ENCODE results near the gene EHD4.

EHD4 gene

DNA sequence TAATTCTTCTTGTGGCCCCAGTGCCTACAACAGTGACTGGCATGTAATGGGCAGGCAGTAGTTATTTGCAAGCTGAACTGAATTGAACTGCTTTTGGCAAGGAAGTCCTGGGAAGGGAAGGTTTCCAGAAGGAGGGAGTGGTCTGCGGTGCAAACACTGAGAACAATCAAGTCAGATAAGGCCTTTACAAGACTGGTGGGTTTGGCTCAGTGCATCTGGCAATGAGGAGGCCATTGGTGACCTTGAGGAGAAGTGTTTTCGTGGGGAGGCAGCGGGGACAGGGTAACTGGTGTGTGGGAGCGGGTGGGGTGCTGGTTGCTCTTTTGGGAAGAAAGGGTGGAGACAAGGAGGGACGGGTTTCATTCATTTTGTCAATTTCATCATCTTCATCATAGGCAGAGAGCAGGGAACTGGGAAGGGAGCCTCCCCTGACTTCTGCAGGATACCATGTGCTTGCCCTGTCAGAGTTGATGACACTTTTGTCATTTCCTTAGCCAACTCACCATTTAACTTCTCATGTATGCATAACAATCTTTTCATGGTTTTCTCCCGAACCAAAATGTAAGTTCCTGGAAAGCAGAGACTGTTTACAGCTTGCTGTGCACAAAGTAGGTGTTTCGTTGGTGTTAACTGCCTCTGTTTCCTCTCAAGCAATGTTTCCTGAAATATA, 8.4 kb upstream of the EHD4 start:
- Histone ChIP-seq H3K27me3 (ENCODE audit: insufficient read depth, low read length, poor library complexity) (no peaks in the 10 kb centered on the region), H3K4me3 (ENCODE audit: low read length) (no peak overlapping the region), H3K18ac (ENCODE audit: low read length) (no peak overlapping the region), H3K23ac (ENCODE audit: low read length) (no peak overlapping the region), H3K79me1 (ENCODE audit: low read length) (no peaks in the 10 kb centered on the region), H3K56ac (ENCODE audit: low read length) (no peak overlapping the region), H3K9ac (ENCODE audit: low read length) (no peak overlapping the region), H2BK5ac (ENCODE audit: low read length) (no peak overlapping the region), H4K5ac (ENCODE audit: low read length) (no peak overlapping the region), H3K4me1 (ENCODE audit: control insufficient read depth, low read depth, low read length) (peaks cover 2% of the 10 kb centered on the region), H2AK5ac (ENCODE audit: low read length) (no peak overlapping the region), H3K79me2 (ENCODE audit: control insufficient read depth, insufficient read depth, low read length) (no peaks in the 10 kb centered on the region), H2BK15ac (replicated peaks; ENCODE audit: low read depth) (no peak overlapping the region), H3K27ac (ENCODE audit: low read depth, low read length) (no peak overlapping the region), H2BK120ac (ENCODE audit: low read depth, low read length) (no peak overlapping the region), H3K4ac (ENCODE audit: low read depth, low read length) (no peak overlapping the region), H3K36me3 (ENCODE audit: control insufficient read depth, insufficient read depth, low read length) (no peaks in the 10 kb centered on the region), H3K4me2 (ENCODE audit: low read length) (no peak overlapping the region), H4K8ac (ENCODE audit: low read depth, low read length) (no peak overlapping the region)
- DNase-seq: no peak
- no CpG with 5 or more reads among the region's 7 CpGs for WGBS (ENCODE audit: extremely low coverage, insufficient coverage, low lambda C conversion rate)

DNA sequence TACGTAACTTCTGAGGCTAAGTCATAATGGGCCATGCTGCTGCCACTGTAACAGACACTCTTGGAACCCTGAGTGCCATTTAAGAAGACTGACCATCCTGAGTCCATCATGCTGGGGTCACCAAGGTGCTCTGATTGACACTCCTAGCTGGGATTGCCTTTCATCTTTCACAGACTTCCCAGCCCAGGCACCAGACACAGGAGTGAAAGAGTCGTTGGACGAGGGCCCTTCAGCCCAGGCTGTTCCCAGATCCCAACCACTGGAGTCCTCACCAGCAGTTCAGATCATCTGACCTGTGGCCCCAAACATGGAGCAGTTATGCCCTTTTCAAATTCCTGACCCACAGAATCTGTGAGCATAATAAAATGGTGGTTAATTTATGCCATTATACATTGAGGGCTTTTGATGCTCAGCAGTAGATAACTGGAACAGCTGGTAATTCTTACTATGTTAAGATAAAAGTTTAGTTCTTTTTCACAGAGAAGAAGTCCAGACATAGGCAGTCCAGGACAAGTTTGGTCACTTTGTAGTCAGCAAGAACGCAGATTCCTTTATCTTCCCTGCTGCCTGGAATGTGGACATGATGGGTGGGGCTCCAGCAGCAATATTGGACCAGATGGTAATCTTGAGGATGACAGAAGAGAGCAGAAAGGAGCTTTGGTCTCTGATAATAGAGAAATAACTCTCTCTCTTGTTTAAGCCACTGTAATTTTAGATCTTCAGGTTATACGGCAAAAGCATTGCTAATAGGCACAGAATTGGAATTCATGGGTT, 7.3 kb upstream of the EHD4 start:
- Histone ChIP-seq H2BK15ac (replicated peaks; ENCODE audit: low read depth) (no peak overlapping the region), H3K18ac (ENCODE audit: low read length) (no peak overlapping the region), H3K4me1 (ENCODE audit: control insufficient read depth, low read depth, low read length) (peaks cover 2% of the 10 kb centered on the region), H4K5ac (ENCODE audit: low read length) (no peak overlapping the region), H3K36me3 (ENCODE audit: control insufficient read depth, insufficient read depth, low read length) (no peaks in the 10 kb centered on the region), H3K27me3 (ENCODE audit: insufficient read depth, low read length, poor library complexity) (no peaks in the 10 kb centered on the region), H3K79me2 (ENCODE audit: control insufficient read depth, insufficient read depth, low read length) (no peaks in the 10 kb centered on the region), H3K4me3 (ENCODE audit: low read length) (no peak overlapping the region), H2BK5ac (ENCODE audit: low read length) (no peak overlapping the region), H3K56ac (ENCODE audit: low read length) (no peak overlapping the region), H3K79me1 (ENCODE audit: low read length) (no peaks in the 10 kb centered on the region), H3K27ac (ENCODE audit: low read depth, low read length) (no peak overlapping the region), H3K9ac (ENCODE audit: low read length) (no peak overlapping the region), H3K4me2 (ENCODE audit: low read length) (no peak overlapping the region), H2AK5ac (ENCODE audit: low read length) (no peak overlapping the region), H2BK120ac (ENCODE audit: low read depth, low read length) (no peak overlapping the region), H3K23ac (ENCODE audit: low read length) (no peak overlapping the region), H3K4ac (ENCODE audit: low read depth, low read length) (no peak overlapping the region), H4K8ac (ENCODE audit: low read depth, low read length) (no peak overlapping the region)
- WGBS (ENCODE audit: extremely low coverage, insufficient coverage, low lambda C conversion rate): no CpG with 5 or more reads among the region's 5 CpGs
- no peak for DNase-seq

DNA sequence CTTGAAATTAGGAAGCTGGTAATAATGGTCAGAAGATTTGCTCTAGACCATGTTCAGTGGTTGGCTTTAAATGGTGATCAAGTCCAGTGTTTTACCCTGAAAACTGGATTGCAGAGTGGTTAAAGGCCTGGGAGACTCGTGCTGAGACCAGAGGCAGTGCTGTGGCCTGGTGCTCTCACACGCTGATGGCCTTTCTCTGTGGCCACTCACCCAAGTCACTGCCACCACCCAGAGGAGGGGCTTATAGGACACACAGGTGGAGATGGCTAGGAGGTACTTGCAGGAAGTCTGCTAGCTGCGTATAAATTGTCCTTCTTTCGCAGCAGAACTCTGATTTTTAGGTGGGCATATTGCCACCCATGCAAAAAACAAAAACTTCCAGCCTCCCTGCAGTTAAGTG, 6.2 kb upstream of the EHD4 start:
- H3K36me3 ChIP-seq (ENCODE audit: control insufficient read depth, insufficient read depth, low read length): no peaks in the 10 kb centered on the region
- H3K4me2 ChIP-seq (ENCODE audit: low read length): no peak overlapping the region
- H3K18ac ChIP-seq (ENCODE audit: low read length): no peak overlapping the region
- DNase-seq: no peak
- no peaks in the 10 kb centered on the region for H3K79me1 ChIP-seq (ENCODE audit: low read length)
- H3K56ac ChIP-seq (ENCODE audit: low read length): no peak overlapping the region
- H3K79me2 ChIP-seq (ENCODE audit: control insufficient read depth, insufficient read depth, low read length): no peaks in the 10 kb centered on the region
- no peak overlapping the region for H2BK120ac ChIP-seq (ENCODE audit: low read depth, low read length)
- H3K9ac ChIP-seq (ENCODE audit: low read length): no peak overlapping the region
- H3K4ac ChIP-seq (ENCODE audit: low read depth, low read length): no peak overlapping the region
- no peak overlapping the region for H3K23ac ChIP-seq (ENCODE audit: low read length)
- H3K27ac ChIP-seq (ENCODE audit: low read depth, low read length): no peak overlapping the region
- H2AK5ac ChIP-seq (ENCODE audit: low read length): no peak overlapping the region
- no CpG with 5 or more reads among the region's 4 CpGs for WGBS (ENCODE audit: extremely low coverage, insufficient coverage, low lambda C conversion rate)
- H2BK15ac ChIP-seq (replicated peaks; ENCODE audit: low read depth): no peak overlapping the region
- H3K27me3 ChIP-seq (ENCODE audit: insufficient read depth, low read length, poor library complexity): no peaks in the 10 kb centered on the region
- H3K4me1 ChIP-seq (ENCODE audit: control insufficient read depth, low read depth, low read length): peaks cover 2% of the 10 kb centered on the region
- no peak overlapping the region for H4K5ac ChIP-seq (ENCODE audit: low read length)
- no peak overlapping the region for H3K4me3 ChIP-seq (ENCODE audit: low read length)
- H4K8ac ChIP-seq (ENCODE audit: low read depth, low read length): no peak overlapping the region
- no peak overlapping the region for H2BK5ac ChIP-seq (ENCODE audit: low read length)

DNA sequence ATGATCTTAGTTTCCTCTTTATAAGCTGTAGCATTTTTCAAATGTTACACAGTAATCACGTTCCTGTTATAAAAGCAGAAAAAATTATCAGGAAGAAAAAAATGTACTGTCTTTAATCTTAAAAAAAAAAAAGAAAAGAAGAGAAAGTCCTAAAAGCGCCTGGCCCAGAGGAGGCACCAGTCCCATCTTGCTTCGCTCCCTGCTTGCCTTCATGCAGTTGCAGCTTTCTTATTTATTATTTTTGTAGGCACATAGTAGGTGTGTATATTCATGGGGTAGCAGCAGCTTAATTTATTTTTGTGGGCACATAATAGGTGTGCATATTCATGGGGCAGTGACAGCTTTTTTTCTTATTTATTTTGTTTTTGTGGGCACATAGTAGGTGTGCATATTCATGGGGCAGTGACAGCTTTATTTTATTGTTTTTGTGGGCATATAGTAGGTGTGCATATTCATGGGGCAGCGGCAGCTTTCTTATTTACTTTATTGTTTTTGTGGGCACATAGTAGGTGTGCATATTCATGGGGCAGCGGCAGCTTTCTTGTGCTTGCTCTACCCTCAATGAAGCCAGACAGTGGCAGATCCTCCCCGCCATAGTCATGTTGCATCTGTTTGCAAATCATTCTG, 5.5 kb upstream of the EHD4 start:
- Histone ChIP-seq H3K36me3 (ENCODE audit: control insufficient read depth, insufficient read depth, low read length) (no peaks in the 10 kb centered on the region), H3K4me1 (ENCODE audit: control insufficient read depth, low read depth, low read length) (peaks cover 2% of the 10 kb centered on the region), H3K79me2 (ENCODE audit: control insufficient read depth, insufficient read depth, low read length) (no peaks in the 10 kb centered on the region), H3K79me1 (ENCODE audit: low read length) (no peaks in the 10 kb centered on the region), H4K5ac (ENCODE audit: low read length) (no peak overlapping the region), H3K27ac (ENCODE audit: low read depth, low read length) (no peak overlapping the region), H3K4me2 (ENCODE audit: low read length) (no peak overlapping the region), H2BK120ac (ENCODE audit: low read depth, low read length) (no peak overlapping the region), H3K23ac (ENCODE audit: low read length) (no peak overlapping the region), H2BK5ac (ENCODE audit: low read length) (no peak overlapping the region), H3K4me3 (ENCODE audit: low read length) (no peak overlapping the region), H3K56ac (ENCODE audit: low read length) (no peak overlapping the region), H3K9ac (ENCODE audit: low read length) (no peak overlapping the region), H3K4ac (ENCODE audit: low read depth, low read length) (no peak overlapping the region), H3K18ac (ENCODE audit: low read length) (no peak overlapping the region), H3K27me3 (ENCODE audit: insufficient read depth, low read length, poor library complexity) (no peaks in the 10 kb centered on the region), H2BK15ac (replicated peaks; ENCODE audit: low read depth) (no peak overlapping the region), H4K8ac (ENCODE audit: low read depth, low read length) (no peak overlapping the region), H2AK5ac (ENCODE audit: low read length) (no peak overlapping the region)
- no peak for DNase-seq
- WGBS (ENCODE audit: extremely low coverage, insufficient coverage, low lambda C conversion rate): no CpG with 5 or more reads among the region's 6 CpGs

DNA sequence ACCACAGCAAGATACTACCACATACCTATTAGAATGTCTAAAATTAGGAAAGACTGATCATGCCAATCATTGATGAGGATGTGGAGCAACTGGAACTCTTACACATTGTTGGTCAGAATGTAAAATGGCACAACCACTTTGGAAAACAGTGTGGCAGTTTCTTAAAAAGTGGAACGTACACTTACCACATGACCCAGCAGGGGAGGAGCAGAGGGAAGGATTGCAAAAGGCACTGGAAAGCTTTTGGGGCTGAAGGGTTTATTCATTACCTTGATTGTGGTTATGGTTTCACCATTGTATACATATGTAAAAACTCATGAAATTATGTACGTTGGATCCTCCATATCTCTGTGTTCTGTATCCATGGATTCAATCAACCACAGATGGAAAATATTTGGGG, 3.3 kb upstream of the EHD4 start:
- Histone ChIP-seq H4K5ac (ENCODE audit: low read length) (no peak overlapping the region), H4K8ac (ENCODE audit: low read depth, low read length) (no peak overlapping the region), H3K56ac (ENCODE audit: low read length) (no peak overlapping the region), H3K36me3 (ENCODE audit: control insufficient read depth, insufficient read depth, low read length) (no peaks in the 10 kb centered on the region), H3K23ac (ENCODE audit: low read length) (no peak overlapping the region), H3K79me1 (ENCODE audit: low read length) (no peaks in the 10 kb centered on the region), H3K4me1 (ENCODE audit: control insufficient read depth, low read depth, low read length) (peaks cover 2% of the 10 kb centered on the region), H2BK120ac (ENCODE audit: low read depth, low read length) (no peak overlapping the region), H3K4ac (ENCODE audit: low read depth, low read length) (no peak overlapping the region), H3K18ac (ENCODE audit: low read length) (no peak overlapping the region), H3K4me3 (ENCODE audit: low read length) (no peak overlapping the region), H3K79me2 (ENCODE audit: control insufficient read depth, insufficient read depth, low read length) (peaks cover 11% of the 10 kb centered on the region), H3K27ac (ENCODE audit: low read depth, low read length) (no peak overlapping the region), H3K9ac (ENCODE audit: low read length) (no peak overlapping the region), H2BK5ac (ENCODE audit: low read length) (no peak overlapping the region), H2AK5ac (ENCODE audit: low read length) (no peak overlapping the region), H3K4me2 (ENCODE audit: low read length) (no peak overlapping the region), H2BK15ac (replicated peaks; ENCODE audit: low read depth) (no peak overlapping the region), H3K27me3 (ENCODE audit: insufficient read depth, low read length, poor library complexity) (no peaks in the 10 kb centered on the region)
- no CpG with 5 or more reads among the region's 2 CpGs for WGBS (ENCODE audit: extremely low coverage, insufficient coverage, low lambda C conversion rate)
- no peak for DNase-seq

Measured in mesendoderm (in vitro differentiated cells).